Measurements from ENCODE around the gene INSR. TPM values are rescaled to one million over a fixed set of nuclear protein-coding genes. Genes with fewer than 3 reads are reported as not detected.

The INSR gene
- total and polyA plus RNA-seq, 2 experiments from 2014 or later, result 19.2 to 52.1 TPM

- TF ChIP-seq ETS1 (IDR thresholded peaks at IDR 0.05) (no peak), STAT1 (IDR thresholded peaks at IDR 0.05; ENCODE audit: unreplicated experiment) (no peak), EZH2phosphoT487 (IDR thresholded peaks at IDR 0.05; ENCODE audit: unreplicated experiment) (no peak), REST (IDR thresholded peaks at IDR 0.05; ENCODE audit: unreplicated experiment) (no peak), ZNF114 (CRISPR knock-in tag; IDR thresholded peaks at IDR 0.05) (no peak)
Observed at GRCh38 chr19:7124782-7125181, 169.4 kb downstream of the INSR start (continued).

- DNase-seq (ENCODE audit: low spot score) (no peak), ATAC-seq (no peak)
- peaks cover 4% of the 10 kb centered on the region for H3K27me3 Mint-ChIP-seq (ENCODE audit: insufficient read depth, low read depth, poor library complexity)
- Histone ChIP-seq H3K27ac (ENCODE audit: low read depth) (no peak overlapping the region), H2AFZ (no peak overlapping the region), H3K4me1 (ENCODE audit: insufficient read depth) (no peaks in the 10 kb centered on the region), H3K79me2 (replicated peaks; ENCODE audit: insufficient read depth) (no peaks in the 10 kb centered on the region), H3K36me3 (ENCODE audit: insufficient read depth) (peaks cover 18% of the 10 kb centered on the region; the same call in 1 of the 2 replicates), H3K4me3 (no peak overlapping the region), H3F3A (replicated peaks; ENCODE audit: low read depth) (no peaks in the 10 kb centered on the region), H4K20me1 (replicated peaks; ENCODE audit: insufficient read depth) (no peaks in the 10 kb centered on the region), H3K4me2 (no peak overlapping the region), H3K27me3 (ENCODE audit: insufficient read depth) (no peaks in the 10 kb centered on the region), H3K9me2 (ENCODE audit: insufficient read depth) (no peaks in the 10 kb centered on the region)
- H3K27ac Mint-ChIP-seq, result no peak overlapping the region
- H3K4me3 Mint-ChIP-seq, result no peak overlapping the region
- peaks cover 68% of the 10 kb centered on the region for H3K36me3 Mint-ChIP-seq (ENCODE audit: low read depth)
- no peaks in the 10 kb centered on the region for H3K4me1 Mint-ChIP-seq
- peaks cover 24% of the 10 kb centered on the region for H3K9me3 Mint-ChIP-seq
- no peak for TF ChIP-seq STAT1 (IDR thresholded peaks at IDR 0.05; ENCODE audit: unreplicated experiment)
- TF ChIP-seq NANOG (IDR thresholded peaks at IDR 0.05; ENCODE audit: borderline replicate concordance), result no peak
- no peak for TF ChIP-seq ETS1 (IDR thresholded peaks at IDR 0.05)
- no peak for TF ChIP-seq EZH2 (IDR thresholded peaks at IDR 0.05; ENCODE audit: low read depth, unreplicated experiment)
- TF ChIP-seq ZNF331 (CRISPR knock-in tag; IDR thresholded peaks at IDR 0.05; ENCODE audit: low read depth), result no peak
- TF ChIP-seq JUNB (IDR thresholded peaks at IDR 0.05; ENCODE audit: unreplicated experiment), result no peak
- TF ChIP-seq ZNF462 (CRISPR knock-in tag; IDR thresholded peaks at IDR 0.05), result no peak
- no peak for TF ChIP-seq CTCF (conservative IDR thresholded peaks at IDR 0.05; ENCODE audit: low read depth in 2 of 2)
- TF ChIP-seq EZH2phosphoT487 (IDR thresholded peaks at IDR 0.05; ENCODE audit: unreplicated experiment), result no peak
- no peak for TF ChIP-seq ZNF114 (CRISPR knock-in tag; IDR thresholded peaks at IDR 0.05)
Observed at GRCh38 chr19:7122701-7123100, 171.5 kb downstream of the INSR start.
